HG03342 (cell line): ENCODE data around the gene COL5A3.
"Not testable (repeated sequence)": the region's sequence is repeated elsewhere in the genome, so short reads cannot be mapped to it uniquely, and the experiment has no call there.

ENCODE experiments used
- ATAC-seq: cut with Tn5 transposase; IDR thresholded peaks from one replicate; pipeline ENCODE4 v1.9.1; 2021; ENCODE audit warnings: mild to moderate bottlenecking, moderate library complexity; ENCODE audit not compliant: unreplicated experiment

Gene COL5A3

GRCh38 chr19:10010247-10010691 lies at the start of gene COL5A3:
Gene COL5A3, minus strand, starts transcription at chr19:10010504. Its CDS starts 119 bp downstream, at chr19:10010385.
- ATAC-seq: no peak

- ATAC-seq: no peak
Measured at GRCh38 chr19:10052602-10053360, 42.5 kb upstream of the COL5A3 start.

GRCh38 chr19:10049626-10050025 lies 39.3 kb upstream of the COL5A3 start:
- ATAC-seq: no peak

- ATAC-seq: no peak
Measured at GRCh38 chr19:10045371-10045770, 35.1 kb upstream of the COL5A3 start.

- no peak for ATAC-seq
Measured at GRCh38 chr19:10044390-10044789, 34.1 kb upstream of the COL5A3 start.

- no peak for ATAC-seq
Measured at GRCh38 chr19:10043286-10043927, 33.1 kb upstream of the COL5A3 start.

- ATAC-seq: no peak
Measured at GRCh38 chr19:10037809-10038208, 27.5 kb upstream of the COL5A3 start.

GRCh38 chr19:10037367-10037766 lies 27.1 kb upstream of the COL5A3 start:
- no peak for ATAC-seq

GRCh38 chr19:10036601-10037071 lies 26.3 kb upstream of the COL5A3 start:
- no peak for ATAC-seq

- ATAC-seq: no peak
Measured at GRCh38 chr19:10033614-10034013, 23.3 kb upstream of the COL5A3 start.

GRCh38 chr19:10027158-10027997 lies 17.1 kb upstream of the COL5A3 start:
- ATAC-seq: peak; percentile 64

GRCh38 chr19:10026744-10027143 lies 16.4 kb upstream of the COL5A3 start:
- ATAC-seq: no peak

- ATAC-seq: not testable (repeated sequence)
Measured at GRCh38 chr19:10023096-10023495, 12.8 kb upstream of the COL5A3 start.

GRCh38 chr19:10021863-10022262 lies 11.6 kb upstream of the COL5A3 start:
- ATAC-seq: no peak

- no peak for ATAC-seq
Measured at GRCh38 chr19:10021446-10021845, 11.1 kb upstream of the COL5A3 start.

- ATAC-seq: no peak
Measured at GRCh38 chr19:10020851-10021250, 10.5 kb upstream of the COL5A3 start.

GRCh38 chr19:10019246-10019645 lies 8.9 kb upstream of the COL5A3 start:
- ATAC-seq: no peak

- no peak for ATAC-seq
Measured at GRCh38 chr19:10018786-10019185, 8.5 kb upstream of the COL5A3 start.

GRCh38 chr19:10018263-10018662 lies 8.0 kb upstream of the COL5A3 start:
- no peak for ATAC-seq

- ATAC-seq: no peak
Measured at GRCh38 chr19:10013834-10014618, 3.7 kb upstream of the COL5A3 start.

- no peak for ATAC-seq
Measured at GRCh38 chr19:10013316-10013715, 3.0 kb upstream of the COL5A3 start, which contains the start of gene RDH8. Gene RDH8, plus strand, starts transcription at chr19:10013483. Its CDS starts 15 bp downstream, at chr19:10013498.
